ENCODE results near the gene ST3GAL4. TPM values are rescaled to one million over a fixed set of nuclear protein-coding genes. Genes with fewer than 3 reads are reported as not detected.

Gene ST3GAL4
- total and polyA plus RNA-seq, 2 experiments from 2014 or later, result 27.3 to 53.3 TPM

- no peak overlapping the region for H3K4me3 ChIP-seq
These were observed 63.4 kb downstream of the ST3GAL4 start for GRCh38 chr11:126418887-126419286.

GRCh38 chr11:126419801-126420697 is 64.6 kb downstream of the ST3GAL4 start:
- DNase-seq, result no peak
- H3K4me1 ChIP-seq (ENCODE audit: insufficient read depth), result peaks cover 13% of the 10 kb centered on the region
- H3K9me3 ChIP-seq (ENCODE audit: low read depth), result no peaks in the 10 kb centered on the region
- 83 to 84% methylated on average over 11 of the region's 11 CpGs for WGBS, 2 experiments (ENCODE audit: low coverage in 1 of 2, low lambda C conversion rate in 2 of 2, missing lambda C conversion rate in 2 of 2)
- H3K4me2 ChIP-seq (ENCODE audit: unreplicated experiment), result no peak overlapping the region
- no peaks in the 10 kb centered on the region for H4K20me1 ChIP-seq (ENCODE audit: insufficient read depth)
- H3F3A ChIP-seq (ENCODE audit: insufficient read depth), result 0 out of 2 replicates have a peak, but pooled peaks cover 5% of the 10 kb centered on the region
- no peak overlapping the region for H3K9ac ChIP-seq
- H3K4me3 ChIP-seq, result no peak overlapping the region
- in situ Hi-C loops (cut with MboI), result no loop called here
- no peaks in the 10 kb centered on the region for H3K9me2 ChIP-seq (ENCODE audit: insufficient read depth)
- no peaks in the 10 kb centered on the region for H3K79me2 ChIP-seq (ENCODE audit: insufficient read depth)
- H3K27ac ChIP-seq, result no peak overlapping the region
- H2AFZ ChIP-seq, result no peak overlapping the region
- no peak for TF ChIP-seq EZH2 (IDR thresholded peaks at IDR 0.05; ENCODE audit: insufficient read depth, poor library complexity, severe bottlenecking)
- TF ChIP-seq EZH2phosphoT487 (IDR thresholded peaks at IDR 0.05; ENCODE audit: insufficient read depth, low read depth), result no peak
- no peaks in the 10 kb centered on the region for H3K27me3 ChIP-seq (replicated peaks; ENCODE audit: insufficient read depth)
- H3K36me3 ChIP-seq (ENCODE audit: low read depth), result no peaks in the 10 kb centered on the region

More at GRCh38 chr11:126418887-126419286, 63.4 kb downstream of the ST3GAL4 start:
- Histone ChIP-seq H3K9ac (no peak overlapping the region), H4K20me1 (ENCODE audit: insufficient read depth) (no peaks in the 10 kb centered on the region), H3K27ac (no peak overlapping the region), H3K9me2 (ENCODE audit: insufficient read depth) (no peaks in the 10 kb centered on the region), H3K4me1 (ENCODE audit: insufficient read depth) (peaks cover 14% of the 10 kb centered on the region), H3K27me3 (replicated peaks; ENCODE audit: insufficient read depth) (no peaks in the 10 kb centered on the region), H2AFZ (no peak overlapping the region), H3K79me2 (ENCODE audit: insufficient read depth) (no peaks in the 10 kb centered on the region), H3K4me2 (ENCODE audit: unreplicated experiment) (no peak overlapping the region), H3K36me3 (ENCODE audit: low read depth) (no peaks in the 10 kb centered on the region), H3F3A (ENCODE audit: insufficient read depth) (0 out of 2 replicates have a peak, but pooled peaks cover 5% of the 10 kb centered on the region), H3K9me3 (ENCODE audit: low read depth) (no peaks in the 10 kb centered on the region)
- in situ Hi-C loops (cut with MboI), result no loop called here
- WGBS, 2 experiments (ENCODE audit: low coverage in 1 of 2, low lambda C conversion rate in 2 of 2, missing lambda C conversion rate in 2 of 2), result 0% methylated on average over 1 of the region's 1 CpG
- no peak for DNase-seq
- TF ChIP-seq EZH2phosphoT487 (IDR thresholded peaks at IDR 0.05; ENCODE audit: insufficient read depth, low read depth), result no peak
- TF ChIP-seq EZH2 (IDR thresholded peaks at IDR 0.05; ENCODE audit: insufficient read depth, poor library complexity, severe bottlenecking), result no peak

- in situ Hi-C loops (cut with MboI), result no loop called here
These were observed 65.3 kb downstream of the ST3GAL4 start for GRCh38 chr11:126420698-126421256.

GRCh38 chr11:126421271-126421671 is 65.8 kb downstream of the ST3GAL4 start:
- H3K9me2 ChIP-seq (ENCODE audit: insufficient read depth), result no peaks in the 10 kb centered on the region
- no peak overlapping the region for H3K9ac ChIP-seq
- H3K4me3 ChIP-seq, result no peak overlapping the region
- peaks cover 6% of the 10 kb centered on the region for H3K4me1 ChIP-seq (ENCODE audit: insufficient read depth)
- no peak overlapping the region for H2AFZ ChIP-seq
- no peak overlapping the region for H3K27ac ChIP-seq
- WGBS, 2 experiments (ENCODE audit: low coverage in 1 of 2, low lambda C conversion rate in 2 of 2, missing lambda C conversion rate in 2 of 2), result 85 to 91% methylated on average over 13 of the region's 13 CpGs
- no peaks in the 10 kb centered on the region for H3K9me3 ChIP-seq (ENCODE audit: low read depth)
- H3K27me3 ChIP-seq (replicated peaks; ENCODE audit: insufficient read depth), result no peaks in the 10 kb centered on the region
- H4K20me1 ChIP-seq (ENCODE audit: insufficient read depth), result no peaks in the 10 kb centered on the region
- no peaks in the 10 kb centered on the region for H3K79me2 ChIP-seq (ENCODE audit: insufficient read depth)
- no peaks in the 10 kb centered on the region for H3K36me3 ChIP-seq (ENCODE audit: low read depth)
- 0 out of 2 replicates have a peak, but pooled peaks cover 5% of the 10 kb centered on the region for H3F3A ChIP-seq (ENCODE audit: insufficient read depth)
- H3K4me2 ChIP-seq (ENCODE audit: unreplicated experiment), result no peak overlapping the region
- TF ChIP-seq EZH2phosphoT487 (IDR thresholded peaks at IDR 0.05; ENCODE audit: insufficient read depth, low read depth), result no peak
- TF ChIP-seq EZH2 (IDR thresholded peaks at IDR 0.05; ENCODE audit: insufficient read depth, poor library complexity, severe bottlenecking), result no peak
- in situ Hi-C loops (cut with MboI), result no loop called here
- DNase-seq, result no peak

More at GRCh38 chr11:126420698-126421256, 65.3 kb downstream of the ST3GAL4 start:
- Histone ChIP-seq H3K27ac (no peak overlapping the region), H3K9ac (no peak overlapping the region), H3K27me3 (replicated peaks; ENCODE audit: insufficient read depth) (no peaks in the 10 kb centered on the region), H3K79me2 (ENCODE audit: insufficient read depth) (no peaks in the 10 kb centered on the region), H2AFZ (no peak overlapping the region), H3K36me3 (ENCODE audit: low read depth) (no peaks in the 10 kb centered on the region), H3K9me3 (ENCODE audit: low read depth) (no peaks in the 10 kb centered on the region), H3K4me2 (ENCODE audit: unreplicated experiment) (no peak overlapping the region), H3K4me1 (ENCODE audit: insufficient read depth) (peaks cover 9% of the 10 kb centered on the region), H3K4me3 (no peak overlapping the region), H3F3A (ENCODE audit: insufficient read depth) (0 out of 2 replicates have a peak, but pooled peaks cover 5% of the 10 kb centered on the region), H3K9me2 (ENCODE audit: insufficient read depth) (no peaks in the 10 kb centered on the region), H4K20me1 (ENCODE audit: insufficient read depth) (no peaks in the 10 kb centered on the region)
- 75 to 80% methylated on average over 6 of the region's 6 CpGs for WGBS, 2 experiments (ENCODE audit: low coverage in 1 of 2, low lambda C conversion rate in 2 of 2, missing lambda C conversion rate in 2 of 2)
- TF ChIP-seq EZH2phosphoT487 (IDR thresholded peaks at IDR 0.05; ENCODE audit: insufficient read depth, low read depth), result no peak
- no peak for TF ChIP-seq EZH2 (IDR thresholded peaks at IDR 0.05; ENCODE audit: insufficient read depth, poor library complexity, severe bottlenecking)
- no peak for DNase-seq

Data from GM23248 (cell line).